Measurements from ENCODE around the gene GRIA4.

GRCh38 chr11:105799728-105800462 is 190.0 kb downstream of the GRIA4 start:
- TF ChIP-seq SIN3A (IDR thresholded peaks at IDR 0.05; ENCODE audit: borderline replicate concordance, insufficient read depth, low read length) = no peak
- no peak for TF ChIP-seq POLR2AphosphoS5 (IDR thresholded peaks at IDR 0.05; ENCODE audit: low read depth, low read length)
- TF ChIP-seq REST (IDR thresholded peaks at IDR 0.05; ENCODE audit: insufficient read depth in 1 of 2, low read depth in 2 of 2, low read length in 2 of 2) = no peak
- no peak for TF ChIP-seq TAF1 (IDR thresholded peaks at IDR 0.05; ENCODE audit: borderline replicate concordance, insufficient read depth, low read length)

Data from PFSK-1 (cell line).